Neural progenitor cell (in vitro differentiated cells): ENCODE data around the gene RYR1.

Experiments
- EZH2 ChIP-seq: fragments of 200-600 bp; sonication (generic); IDR thresholded peaks from 2 replicates; pipeline ENCODE4 v1.6.1; 2017; ENCODE audit warnings: antibody characterized with exemption, mild to moderate bottlenecking, moderate library complexity
- TF ChIP-seq, protein P1 (sequence below): fragments of 200-600 bp; sonication (generic); IDR thresholded peaks from 2 replicates; pipeline ENCODE4 v1.5.1; 2017; ENCODE audit warnings: antibody characterized with exemption, mild to moderate bottlenecking

DNA sequence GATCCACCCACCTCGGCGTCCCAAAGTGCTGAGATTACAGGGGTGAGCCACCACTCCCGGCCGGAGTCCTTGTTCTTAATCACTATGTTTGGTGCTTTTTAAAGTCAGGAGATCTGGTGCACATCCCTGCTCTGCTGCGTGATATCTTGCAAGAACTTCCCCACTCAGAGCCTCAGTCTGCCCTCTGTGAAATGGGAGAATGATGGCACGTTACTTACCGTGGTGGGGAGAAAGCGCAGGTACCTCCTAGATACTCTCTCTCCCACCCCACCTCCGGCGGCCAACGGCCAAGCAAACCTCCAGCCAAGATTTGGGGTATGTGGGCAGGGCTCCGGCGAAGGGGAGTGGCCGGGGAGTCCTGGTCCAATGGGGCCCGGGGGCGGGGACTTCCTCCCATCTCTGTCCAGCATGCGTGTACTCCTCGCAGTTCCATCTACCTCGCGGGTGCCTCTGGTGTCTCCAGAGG lies at the start of gene RYR1:
- TF ChIP-seq, protein P1, sequence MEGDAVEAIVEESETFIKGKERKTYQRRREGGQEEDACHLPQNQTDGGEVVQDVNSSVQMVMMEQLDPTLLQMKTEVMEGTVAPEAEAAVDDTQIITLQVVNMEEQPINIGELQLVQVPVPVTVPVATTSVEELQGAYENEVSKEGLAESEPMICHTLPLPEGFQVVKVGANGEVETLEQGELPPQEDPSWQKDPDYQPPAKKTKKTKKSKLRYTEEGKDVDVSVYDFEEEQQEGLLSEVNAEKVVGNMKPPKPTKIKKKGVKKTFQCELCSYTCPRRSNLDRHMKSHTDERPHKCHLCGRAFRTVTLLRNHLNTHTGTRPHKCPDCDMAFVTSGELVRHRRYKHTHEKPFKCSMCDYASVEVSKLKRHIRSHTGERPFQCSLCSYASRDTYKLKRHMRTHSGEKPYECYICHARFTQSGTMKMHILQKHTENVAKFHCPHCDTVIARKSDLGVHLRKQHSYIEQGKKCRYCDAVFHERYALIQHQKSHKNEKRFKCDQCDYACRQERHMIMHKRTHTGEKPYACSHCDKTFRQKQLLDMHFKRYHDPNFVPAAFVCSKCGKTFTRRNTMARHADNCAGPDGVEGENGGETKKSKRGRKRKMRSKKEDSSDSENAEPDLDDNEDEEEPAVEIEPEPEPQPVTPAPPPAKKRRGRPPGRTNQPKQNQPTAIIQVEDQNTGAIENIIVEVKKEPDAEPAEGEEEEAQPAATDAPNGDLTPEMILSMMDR: no peak
- no peak for TF ChIP-seq EZH2
